Superior temporal gyrus (tissue), 1 donor: ENCODE measurements around the gene KRTDAP.

Experiments used
- DNase-seq: peaks from one replicate; pipeline ENCODE4 v3.0.0-alpha.2; 2016; ENCODE audit errors: extremely low spot score

Gene KRTDAP, protein sequence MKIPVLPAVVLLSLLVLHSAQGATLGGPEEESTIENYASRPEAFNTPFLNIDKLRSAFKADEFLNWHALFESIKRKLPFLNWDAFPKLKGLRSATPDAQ

DNA sequence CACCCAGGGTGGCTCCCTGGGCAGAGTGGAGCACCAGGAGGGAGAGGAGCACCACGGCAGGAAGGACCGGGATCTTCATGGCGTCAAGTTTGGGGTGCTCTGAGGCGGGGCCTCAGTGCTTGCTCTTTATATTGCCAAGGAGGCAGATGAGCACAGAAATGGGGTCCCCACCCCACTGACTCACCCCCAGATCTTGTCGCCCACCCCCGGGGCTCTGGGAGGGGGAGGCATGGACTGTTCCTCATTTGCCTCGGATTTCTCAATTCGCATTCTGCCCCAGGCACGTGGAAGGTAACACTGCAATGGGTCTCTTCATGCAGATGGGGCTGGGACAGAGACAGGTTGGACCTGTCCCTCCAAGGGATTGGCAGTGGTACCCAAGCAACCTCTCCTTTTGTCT is at the start of gene KRTDAP:
TSS of gene KRTDAP (minus strand) at position 101 of the 400 bp plus-strand sequence. CDS start at position 79, 22 bp downstream.
- DNase-seq = no peak

GRCh38 chr19:35539850-35540249 is 49.6 kb upstream of the KRTDAP start:
- DNase-seq = no peak

DNA sequence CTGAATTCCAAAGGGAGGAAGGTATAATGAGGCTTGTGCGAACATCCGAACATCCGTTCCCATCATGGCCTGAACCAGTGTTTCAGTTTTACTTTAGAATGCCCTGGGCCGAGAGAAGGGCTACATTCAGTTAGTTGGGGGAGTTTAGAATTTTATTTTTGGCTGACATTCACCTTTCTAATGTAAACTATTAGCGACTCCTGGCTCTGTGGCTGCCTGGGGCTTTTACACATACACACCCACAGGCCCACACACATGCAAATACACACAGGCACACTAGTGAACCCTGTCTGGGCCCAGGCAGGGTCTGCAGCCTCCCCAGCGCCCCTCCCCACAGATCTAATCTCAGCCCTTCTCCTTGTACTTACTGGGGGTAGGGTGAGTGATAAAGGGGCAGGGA is 49.0 kb upstream of the KRTDAP start:
- no peak for DNase-seq

GRCh38 chr19:35534803-35535480 is 44.7 kb upstream of the KRTDAP start:
- DNase-seq = no peak

DNA sequence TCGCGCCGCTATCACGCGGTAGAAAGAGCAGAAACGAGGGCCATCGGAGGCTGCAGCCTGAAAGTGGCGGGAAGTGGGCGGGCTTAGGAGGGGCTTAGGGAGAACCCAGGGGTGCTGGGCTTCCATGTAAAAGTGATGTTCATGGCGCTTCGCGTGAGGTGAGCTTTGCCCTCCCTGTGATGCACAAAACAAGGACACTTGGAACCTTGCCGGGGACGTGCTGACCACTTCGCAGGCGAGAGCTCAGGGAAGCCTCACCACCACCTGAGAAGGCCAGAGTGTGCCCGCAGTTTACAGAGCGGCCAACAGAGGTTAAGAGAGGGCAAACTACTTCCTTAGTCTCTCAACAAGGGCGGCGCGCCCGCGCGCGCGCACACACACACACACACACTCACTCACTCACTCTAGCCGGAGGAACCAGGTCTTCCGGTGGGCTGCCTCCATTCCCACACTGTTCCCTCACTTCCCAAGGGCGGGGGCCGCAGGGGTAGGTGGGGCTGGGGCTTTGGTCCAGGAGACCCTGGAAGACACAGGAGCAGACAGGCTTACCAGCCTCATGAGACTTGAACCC is 43.6 kb upstream of the KRTDAP start:
- DNase-seq = no peak

DNA sequence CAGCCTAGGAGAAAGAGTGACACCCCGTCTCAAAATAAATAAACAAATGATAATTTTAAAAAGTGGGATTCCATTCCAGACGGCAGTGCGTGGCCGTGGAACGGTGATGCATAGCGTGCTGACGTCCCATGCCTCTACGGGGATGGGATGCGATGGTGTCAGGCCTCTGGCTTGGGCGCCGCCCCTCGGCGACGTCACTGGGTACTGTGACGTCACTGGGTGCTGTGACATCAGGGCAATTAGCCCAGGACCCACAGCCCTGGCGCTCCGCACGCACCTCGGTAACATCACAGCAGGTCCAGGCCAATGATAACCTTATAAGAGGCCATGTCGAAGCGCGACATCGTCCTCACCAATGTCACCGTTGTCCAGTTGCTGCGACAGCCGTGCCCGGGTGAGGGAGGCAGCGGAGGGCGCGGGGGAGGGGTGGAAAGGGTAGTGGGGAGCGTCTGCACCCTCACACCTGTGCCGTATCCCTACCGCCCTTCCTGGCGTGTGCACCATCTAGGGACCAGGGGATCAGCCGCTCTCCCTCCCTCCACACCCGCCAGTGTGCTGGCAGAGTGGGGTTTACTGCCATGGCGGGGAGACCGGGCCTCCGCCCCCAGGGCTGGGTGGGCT is 43.0 kb upstream of the KRTDAP start, which contains the start of gene GAPDHS:
TSS of gene GAPDHS (plus strand) at position 256 of the 621 bp plus-strand sequence. CDS start at position 328, 72 bp downstream.
- no peak for DNase-seq

GRCh38 chr19:35531291-35531690 is 41.0 kb upstream of the KRTDAP start:
- DNase-seq = no peak

DNA sequence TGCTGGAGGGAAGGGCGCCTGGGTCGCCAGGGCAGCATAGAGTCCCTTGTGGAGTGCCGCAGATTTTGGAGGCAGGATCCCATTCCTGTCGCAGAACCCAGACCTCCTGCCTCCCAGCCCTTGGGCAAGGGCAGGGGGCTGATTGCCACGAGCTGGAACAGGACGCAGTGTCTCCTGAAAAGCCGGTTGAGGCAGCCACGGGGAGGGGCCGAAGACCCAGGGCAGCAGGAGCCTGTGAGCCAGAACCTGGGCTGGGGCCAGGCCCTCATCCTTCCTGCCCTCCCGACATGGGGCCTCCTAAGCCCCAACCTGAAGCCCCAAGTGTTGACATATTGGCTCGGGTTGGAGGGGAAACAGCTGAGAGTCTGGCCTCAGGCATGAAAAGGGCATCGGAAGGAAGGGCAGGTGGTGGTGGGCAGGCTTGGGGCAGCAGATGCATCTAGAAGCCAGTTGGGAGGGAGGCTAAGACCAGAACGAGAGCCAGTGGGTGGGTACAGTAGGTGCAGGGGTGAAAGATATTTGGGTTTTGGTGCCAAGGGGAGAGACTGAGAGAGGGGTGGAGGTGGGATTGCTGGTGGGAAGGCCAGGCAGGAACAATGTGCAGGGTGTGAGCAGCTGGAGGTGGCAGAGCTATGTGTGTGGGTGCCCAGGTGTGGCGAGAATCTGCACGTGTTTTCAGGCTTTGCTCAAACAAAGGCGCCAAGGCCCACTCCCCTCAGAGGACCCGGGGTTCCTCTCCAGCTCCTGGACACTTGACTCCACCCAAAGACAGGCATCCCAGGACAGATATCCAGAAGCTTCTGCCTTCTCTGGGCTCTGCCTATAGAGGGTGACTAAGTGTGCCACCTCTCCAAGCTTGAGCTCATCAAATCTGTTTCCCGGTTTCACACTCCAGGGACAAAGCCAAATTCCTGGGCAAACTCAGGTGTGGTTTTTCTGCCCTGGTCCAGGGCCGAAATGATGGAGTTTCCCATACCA is 39.3 kb upstream of the KRTDAP start:
- DNase-seq = no peak

GRCh38 chr19:35528218-35529038 is 38.2 kb upstream of the KRTDAP start, which contains the start of gene SBSN:
Gene SBSN (minus strand): TSS chr19:35528311. CDS start chr19:35528281, 30 bp downstream.
- DNase-seq = no peak

- DNase-seq = no peak
These were observed 35.6 kb upstream of the KRTDAP start for GRCh38 chr19:35525873-35526272.

DNA sequence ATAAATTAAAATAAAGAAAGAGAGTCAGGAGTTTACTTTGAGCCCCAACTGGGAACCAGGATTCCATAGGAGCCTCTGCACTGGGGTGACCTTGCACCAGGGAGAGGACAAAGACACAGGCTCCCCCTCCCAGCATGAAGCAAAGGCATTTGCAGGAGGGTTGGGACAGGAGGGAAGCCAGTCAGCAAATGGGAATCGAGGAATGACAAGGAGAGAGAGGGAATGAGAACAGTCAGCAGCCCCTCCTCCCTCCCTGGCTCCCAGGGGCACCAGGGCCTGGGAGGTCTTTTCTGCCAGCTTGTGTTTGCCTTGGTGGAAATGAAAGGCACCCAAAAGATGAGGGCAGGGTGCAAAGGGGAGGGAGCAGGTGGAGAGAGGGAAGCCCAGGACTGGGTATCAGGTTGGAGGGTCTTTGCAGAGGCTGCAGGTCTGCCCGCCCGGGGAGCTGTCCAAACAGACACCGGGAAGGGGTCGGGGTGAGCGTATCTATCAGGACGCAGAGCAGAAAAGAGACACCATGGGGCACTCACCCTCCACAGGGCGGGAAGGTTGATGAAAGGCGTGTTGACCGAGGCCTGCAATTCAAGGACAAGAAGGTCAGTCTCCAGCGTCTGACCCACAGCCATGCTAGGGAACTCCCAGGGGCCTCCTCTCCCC is 34.0 kb upstream of the KRTDAP start:
- no peak for DNase-seq

DNA sequence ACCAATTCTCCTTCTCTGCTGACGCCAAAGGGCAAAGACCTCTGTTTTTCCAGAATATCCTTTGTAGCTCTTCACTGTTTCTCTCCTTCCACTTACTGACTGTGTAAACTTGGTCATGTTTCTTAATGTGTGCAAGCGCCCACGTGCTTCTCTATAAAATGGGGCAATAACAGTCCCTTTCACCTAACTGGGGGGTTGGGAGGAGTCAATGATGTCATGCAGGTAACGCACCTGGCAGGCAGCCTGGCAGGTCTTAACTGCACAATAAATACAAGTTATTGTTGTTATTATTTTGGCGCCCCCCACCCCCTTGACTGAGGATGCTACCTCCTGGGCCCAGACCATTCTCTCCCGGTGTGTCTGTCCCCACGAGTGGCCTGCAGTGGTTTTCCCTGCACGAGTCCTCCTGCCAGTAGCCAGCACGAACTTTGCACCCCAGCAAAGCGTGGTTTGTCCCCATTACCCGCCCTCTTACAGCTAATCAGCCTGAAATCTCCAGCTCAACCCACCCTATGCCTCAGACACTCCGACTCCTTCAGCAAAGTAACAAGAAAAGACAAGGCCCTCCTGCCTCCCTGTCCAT is 32.6 kb upstream of the KRTDAP start:
- DNase-seq = no peak

- DNase-seq = no peak
These were observed 31.0 kb upstream of the KRTDAP start for GRCh38 chr19:35521124-35521743.

- DNase-seq = no peak
These were observed 29.0 kb upstream of the KRTDAP start for GRCh38 chr19:35519291-35519690.

GRCh38 chr19:35518313-35518712 is 28.0 kb upstream of the KRTDAP start:
- no peak for DNase-seq

- DNase-seq = no peak
These were observed 27.1 kb upstream of the KRTDAP start for GRCh38 chr19:35517342-35517741.

DNA sequence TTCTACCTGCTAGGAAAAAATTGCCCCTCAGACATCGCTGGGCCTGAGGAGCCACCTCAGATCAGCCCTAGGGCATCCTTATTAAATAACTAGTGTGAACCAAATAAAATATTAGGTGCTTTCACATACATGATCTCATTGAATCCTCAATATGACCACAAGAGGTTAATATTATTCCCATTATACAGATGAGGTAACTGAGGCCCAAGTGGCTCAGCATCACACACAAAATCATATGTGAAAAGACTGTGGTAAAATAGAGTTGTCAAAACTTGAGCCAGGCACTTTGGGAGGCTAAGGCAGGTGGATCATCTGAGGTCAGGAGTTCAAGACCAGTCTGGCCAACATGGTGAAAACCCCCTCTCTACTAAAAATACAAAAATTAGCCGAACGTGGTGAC is 26.0 kb upstream of the KRTDAP start:
- DNase-seq = no peak

DNA sequence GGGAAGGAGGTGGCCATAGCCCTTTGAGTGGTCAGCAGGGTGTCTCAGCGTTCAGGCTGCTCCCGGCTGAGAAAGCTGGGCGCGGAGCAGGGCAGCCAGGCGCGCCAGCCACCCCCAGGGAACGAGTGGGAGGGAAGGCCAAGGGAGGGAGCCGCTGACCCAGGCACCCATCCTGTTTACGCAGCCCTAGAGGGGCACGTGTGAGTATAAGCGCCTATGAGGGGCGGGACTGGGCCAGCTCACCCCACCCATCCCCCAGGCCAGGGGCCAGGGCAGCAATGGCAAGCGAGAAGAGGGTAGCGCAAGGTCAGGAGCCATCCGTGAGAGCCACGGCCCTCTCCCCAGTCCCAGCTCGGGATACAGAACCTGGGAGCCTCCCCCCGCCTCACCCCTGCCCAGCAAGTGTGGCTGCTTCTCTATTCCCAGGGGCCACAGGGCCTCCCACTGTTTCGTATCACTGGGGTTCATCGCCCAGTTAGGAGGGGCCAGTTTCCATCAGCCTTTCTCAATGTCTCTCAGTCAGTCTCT is 24.1 kb upstream of the KRTDAP start:
- DNase-seq = no peak

- no peak for DNase-seq
These were observed 23.5 kb upstream of the KRTDAP start, which contains the start of gene DMKN for GRCh38 chr19:35513628-35514281. Gene DMKN (minus strand): TSS chr19:35513649. CDS start chr19:35513475, 174 bp downstream.
